Adrenal gland (tissue), 12 donors: ENCODE results near the gene HOXD12. TPM values are rescaled to one million over a fixed set of nuclear protein-coding genes. Genes with fewer than 3 reads are reported as not detected.
A peak's percentile ranks its signal among the peaks of the same experiment; 100 is the strongest.

ENCODE experiments used
- DNase-seq, 7 donors: peaks; one replicate each; pipeline ENCODE4 v3.0.0-alpha.2; 2019 to 2020
- H3K27ac ChIP-seq, 5 donors: fragments of 200-600 bp; sonication (generic) in 4 of 5; 1 replicate in 3 of 5; 2 replicates in 2 of 5; pipeline versions ENCODE4 v1.5.1 to v1.8.0; 2016 to 2020; ENCODE audit warnings: mild to moderate bottlenecking in 1 of 5
- H3K27me3 ChIP-seq: fragments of 200-600 bp; 2 replicates; pipeline ENCODE4 v1.8.0; 2021
- H3K36me3 ChIP-seq, 2 donors: fragments of 200-600 bp; replicated peaks in 1 of 2; 1 replicate in 1 of 2; 2 replicates in 1 of 2; pipeline versions ENCODE4 v1.5.1 to v1.8.0; 2018 to 2022
- H3K4me1 ChIP-seq, 2 donors: fragments of 200-600 bp; replicated peaks in 1 of 2; 1 replicate in 1 of 2; 2 replicates in 1 of 2; pipeline versions ENCODE4 v1.5.1 to v1.8.0; 2018 to 2021
- H3K4me3 ChIP-seq, 4 donors: fragments of 200-600 bp; sonication (generic) in 3 of 4; one replicate each; pipeline ENCODE4 v1.5.1; 2016 to 2018
- H3K9me3 ChIP-seq, 3 donors: fragments of 200-600 bp; sonication (generic) in 1 of 3; replicated peaks in 1 of 3; 1 replicate in 2 of 3; 2 replicates in 1 of 3; pipeline versions ENCODE4 v1.5.1 to v1.8.0; 2016 to 2021
- CTCF ChIP-seq, 6 experiments: fragments of 450-650 bp in 4 of 6; fragments of 200-600 bp in 2 of 6; sonication (generic) in 1 of 6; IDR thresholded peaks; 1 replicate in 5 of 6; 2 replicates in 1 of 6; pipeline versions ENCODE4 v1.5.1 to v1.8.0; 2016 to 2021; ENCODE audit warnings: antibody characterized with exemption in 6 of 6, mild to moderate bottlenecking in 2 of 6, moderate library complexity in 1 of 6
- POLR2A ChIP-seq, 2 donors: fragments of 450-650 bp; IDR thresholded peaks; one replicate each; pipeline ENCODE4 v1.6.1; 2017; ENCODE audit warnings: antibody characterized with exemption in 2 of 2, mild to moderate bottlenecking in 2 of 2, moderate library complexity in 1 of 2
- WGBS, 4 donors: extraction: QIAGEN DNeasy Blood & Tissue Kit in 2 of 4; methylation state at CpG; one replicate each; pipeline versions ENCODE4 v1.1.5 to v1.1.7; 2013 to 2017; 5-methylcytosine and 5-hydroxymethylcytosine counted together
- intact Hi-C, 2 donors: fragments of 100-400 bp; cut with DNase I; formaldehyde crosslinking; loops; one replicate each; pipeline versions ENCODE4 v1.14.1 to v1.15.0; 2022 to 2023
- polyA plus RNA-seq, 3 donors: library from polyadenylated mRNA; stranded (reverse); fragments of 200-250 nt in 2 of 3; fragments of 350-450 nt in 1 of 3; fragmentation: Illumina TruSeq in 1 of 3; extraction: RNeasy Lipid Tissue Mini Kit (QIAGEN cat#74804) in 1 of 3; gene quantifications; one replicate each; pipeline ENCODE4 v1.2.3, GENCODE V29; 2013 to 2014
- total RNA-seq, 9 donors: library from RNA; depleted of rRNA in 4 of 9; stranded (reverse); fragments of >200 nt in 4 of 9; fragments of 120-200 nt in 1 of 9; fragmentation: NEBNext Ultra II Directional in 1 of 9; extraction: Animal tissue kit (Norgen Biotek cat#: 25700) in 1 of 9; gene quantifications; one replicate each; pipeline versions ENCODE4 v1.1.0 to v1.2.4, GENCODE V29; 2013 to 2023
- donor health status: healthy with polysubstance abuse.
- donor health status: Bipolar disorder and iron deficiency.
- donor health status: DM: yes; HTN: yes; CAD: no.
- donor health status: DM: no; HTN: no; CAD: no.
- donor health status: DM: no; HTN: no; CAD: no.
- donor health status: DM: yes; HTN: yes; CAD: no.

Gene HOXD12
- total and polyA plus RNA-seq, 12 donors: not detected

DNA sequence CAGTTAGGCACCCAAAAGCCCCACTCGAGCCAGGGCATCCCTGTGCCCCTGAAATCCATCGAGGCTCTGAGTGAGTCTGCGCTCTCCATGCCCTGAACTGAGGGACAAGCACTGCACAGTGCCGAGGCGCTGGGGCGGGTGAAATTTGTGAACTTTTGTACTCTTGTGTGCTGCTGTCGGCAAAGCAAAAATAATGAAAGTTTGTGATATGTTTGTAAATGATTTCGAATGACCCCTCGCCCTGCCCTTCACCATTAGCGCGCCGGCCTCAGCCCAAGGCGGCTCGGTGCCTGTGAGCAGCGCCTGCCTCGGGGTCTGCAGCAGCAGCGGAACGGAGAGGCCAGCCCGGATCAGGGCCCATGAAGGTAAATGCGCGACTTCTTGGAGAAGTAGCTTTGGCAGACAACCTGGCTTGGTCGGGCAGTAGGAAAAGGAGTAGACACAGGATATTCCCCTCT is 49.9 kb downstream of the HOXD12 start:
- Histone ChIP-seq H3K4me1 (peaks cover 0 to 7% of the 10 kb centered on the region in 2 donors), H3K27ac (no peak overlapping the region), H3K4me3 (no peak overlapping the region), H3K36me3 (peaks cover 0 to 19% of the 10 kb centered on the region in 2 donors), H3K27me3 (no peaks in the 10 kb centered on the region), H3K9me3 (no peaks in the 10 kb centered on the region)
- WGBS, 4 donors: 71 to 82% (median 74%) methylated on average over 15 to 22 of the region's 22 CpGs
- TF ChIP-seq CTCF (IDR thresholded peaks at IDR 0.05): no peak
- TF ChIP-seq POLR2A (IDR thresholded peaks at IDR 0.05): no peak
- intact Hi-C loops: loop anchor here in 1 of 2 donors (5.0 kb wide), 1 partner anchor 408 kb away; no protein-coding TSS in a partner anchor
- DNase-seq: peak in 1 of 7 donors; percentile 42

- peak in 1 of 7 donors; percentile 42 for DNase-seq
- 80 to 82% (median 80%) methylated on average over 24 of the region's 24 CpGs for WGBS, 4 donors
- no peaks in the 10 kb centered on the region for H3K27me3 ChIP-seq
- no peak for TF ChIP-seq POLR2A (IDR thresholded peaks at IDR 0.05)
- TF ChIP-seq CTCF (IDR thresholded peaks at IDR 0.05): no peak
- no peaks in the 10 kb centered on the region for H3K9me3 ChIP-seq
- H3K36me3 ChIP-seq: peaks cover 0 to 25% of the 10 kb centered on the region in 2 donors
- peaks cover 0 to 7% of the 10 kb centered on the region in 2 donors for H3K4me1 ChIP-seq
- H3K27ac ChIP-seq: no peak overlapping the region
- no peak overlapping the region for H3K4me3 ChIP-seq
- intact Hi-C loops: loop anchor here in 1 of 2 donors (5.0 kb wide), 1 partner anchor 407 kb away; no protein-coding TSS in a partner anchor
These were observed 50.5 kb downstream of the HOXD12 start for GRCh38 chr2:176149939-176150583.

GRCh38 chr2:176150584-176151441 is 51.2 kb downstream of the HOXD12 start:
- Histone ChIP-seq H3K4me3 (no peak overlapping the region), H3K36me3 (peaks cover 0 to 30% of the 10 kb centered on the region in 2 donors), H3K9me3 (no peaks in the 10 kb centered on the region), H3K27me3 (no peaks in the 10 kb centered on the region), H3K4me1 (peaks cover 0 to 5% of the 10 kb centered on the region in 2 donors), H3K27ac (no peak overlapping the region)
- TF ChIP-seq CTCF (IDR thresholded peaks at IDR 0.05) (no peak), POLR2A (IDR thresholded peaks at IDR 0.05) (no peak)
- WGBS, 4 donors: 86 to 93% (median 88%) methylated on average over 7 to 14 of the region's 14 CpGs
- peak in 1 of 7 donors; percentile 37 for DNase-seq
- intact Hi-C loops: no loop called here
